Right kidney (tissue), 1 donor: ENCODE results near the gene RBP5.

Source experiments
- DNase-seq: peaks from one replicate; pipeline ENCODE4 v3.0.0-alpha.2; 2016

RBP5 gene

GRCh38 chr12:7146906-7147305, 18.2 kb upstream of the RBP5 start:
- no peak for DNase-seq

- no peak for DNase-seq
Measured at GRCh38 chr12:7146228-7146627, 17.5 kb upstream of the RBP5 start.

- no peak for DNase-seq
Measured at GRCh38 chr12:7145671-7146070, 17.0 kb upstream of the RBP5 start.

GRCh38 chr12:7144414-7145120, 15.9 kb upstream of the RBP5 start:
- no peak for DNase-seq

GRCh38 chr12:7143564-7143963, 14.9 kb upstream of the RBP5 start:
- DNase-seq: no peak

- no peak for DNase-seq
Measured at GRCh38 chr12:7142809-7143465, 14.2 kb upstream of the RBP5 start.

DNA sequence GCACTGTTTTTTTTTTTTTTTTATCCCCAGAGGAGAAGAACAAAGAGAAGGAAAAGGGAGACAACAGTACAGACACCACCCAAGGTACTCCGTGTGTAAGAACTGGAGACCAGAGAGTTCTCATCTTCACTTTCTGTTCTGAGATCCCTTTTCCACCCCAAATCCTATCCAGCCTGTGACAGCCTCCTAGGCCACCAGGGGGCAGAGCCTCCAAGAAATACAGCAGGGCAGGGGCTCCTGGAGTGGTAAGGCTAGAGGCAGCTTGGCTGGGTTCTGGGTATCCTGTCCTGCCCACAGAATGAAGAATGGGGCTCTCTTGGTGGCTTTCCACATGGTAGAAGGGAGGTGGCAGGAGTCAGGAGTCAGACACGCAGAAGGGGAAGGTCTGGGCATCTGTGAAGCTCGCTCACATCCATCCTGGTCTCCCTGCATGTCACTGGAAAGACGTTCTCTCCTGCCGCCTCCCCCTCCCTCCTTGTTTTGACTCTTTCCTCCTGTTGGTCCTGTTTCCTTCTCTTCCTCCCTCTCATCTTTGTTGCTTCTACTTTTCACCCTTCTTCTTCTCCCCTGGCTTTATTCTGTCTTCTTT, 13.5 kb upstream of the RBP5 start:
- DNase-seq: no peak

GRCh38 chr12:7141351-7142005, 12.8 kb upstream of the RBP5 start:
- no peak for DNase-seq

DNA sequence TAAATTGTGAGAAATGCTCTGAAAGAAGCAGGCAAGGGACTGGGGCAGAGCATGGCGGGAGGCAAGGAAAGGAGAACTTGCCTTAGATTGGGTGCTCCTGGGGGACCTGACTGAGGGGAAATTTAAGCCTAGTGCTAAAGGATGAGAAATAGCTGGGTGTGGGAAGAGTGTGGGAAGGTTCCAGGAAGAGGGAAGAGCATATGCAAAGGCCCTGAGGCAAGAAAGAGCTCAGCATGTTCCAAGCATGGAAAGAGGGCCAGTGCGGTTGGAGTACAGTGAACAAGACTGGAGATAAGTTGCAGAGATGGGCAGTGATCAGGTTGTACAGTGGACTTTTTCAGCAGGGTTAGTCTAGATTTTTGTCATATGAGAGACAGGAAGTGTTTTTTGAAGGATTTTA, 10.5 kb upstream of the RBP5 start:
- no peak for DNase-seq

- no peak for DNase-seq
Measured at GRCh38 chr12:7137908-7138307, 9.2 kb upstream of the RBP5 start.

DNA sequence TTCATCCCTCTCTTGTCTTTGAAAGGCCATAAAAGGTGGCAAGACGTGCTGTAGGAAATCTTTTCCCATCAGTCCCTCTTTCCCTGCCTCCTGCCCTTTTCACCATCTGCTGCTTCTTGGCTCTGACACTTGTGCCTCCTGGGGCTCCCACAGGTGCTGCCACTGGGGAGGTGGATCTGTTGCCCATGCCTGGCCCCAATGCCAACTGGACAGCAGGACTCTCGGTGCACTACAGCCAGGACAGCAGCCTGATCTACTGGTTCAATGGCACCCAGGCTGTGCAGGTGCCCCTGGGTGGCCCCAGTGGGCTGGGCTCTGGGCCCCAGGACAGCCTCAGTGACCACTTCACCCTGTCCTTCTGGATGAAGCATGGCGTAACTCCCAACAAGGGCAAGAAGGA, 8.0 kb upstream of the RBP5 start:
- DNase-seq: no peak

GRCh38 chr12:7136071-7136470, 7.4 kb upstream of the RBP5 start:
- DNase-seq: no peak

DNA sequence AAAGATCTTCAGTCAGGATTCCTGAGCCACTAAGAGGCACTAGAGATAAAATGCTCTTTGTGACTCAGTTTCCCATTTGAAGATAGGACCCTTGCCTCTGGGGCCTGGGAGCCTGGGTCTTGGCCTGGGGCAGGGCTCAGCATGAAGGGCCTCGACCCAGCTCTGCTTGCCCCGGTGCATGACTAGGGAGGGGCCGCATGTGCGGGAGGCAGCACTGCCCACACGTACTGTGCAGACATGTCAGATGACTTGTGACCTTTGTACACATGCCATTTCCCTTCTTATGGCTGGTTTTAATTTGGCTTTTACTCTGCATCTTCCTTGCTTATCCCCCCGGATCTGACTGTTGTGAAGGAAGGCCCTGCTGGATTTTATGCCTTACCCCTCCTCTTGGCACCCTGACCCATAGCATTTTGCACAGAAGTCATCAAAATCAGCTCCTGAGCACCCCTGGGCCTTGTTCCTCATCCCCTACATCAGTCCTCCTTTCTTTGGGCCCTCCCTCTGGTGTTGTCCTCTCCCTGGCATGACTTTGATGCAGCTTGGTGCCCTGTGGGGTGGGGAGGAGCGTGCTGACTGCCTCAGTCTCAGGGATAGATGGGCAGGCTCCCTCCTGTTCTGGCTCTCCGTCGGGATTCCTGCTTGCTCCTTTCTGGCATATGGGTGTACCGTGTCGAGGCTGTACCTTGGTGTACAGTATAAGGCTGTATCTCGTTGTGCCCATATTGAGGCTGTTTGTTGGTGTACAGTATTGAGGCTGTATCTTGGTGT, 5.9 kb upstream of the RBP5 start:
- no peak for DNase-seq

DNA sequence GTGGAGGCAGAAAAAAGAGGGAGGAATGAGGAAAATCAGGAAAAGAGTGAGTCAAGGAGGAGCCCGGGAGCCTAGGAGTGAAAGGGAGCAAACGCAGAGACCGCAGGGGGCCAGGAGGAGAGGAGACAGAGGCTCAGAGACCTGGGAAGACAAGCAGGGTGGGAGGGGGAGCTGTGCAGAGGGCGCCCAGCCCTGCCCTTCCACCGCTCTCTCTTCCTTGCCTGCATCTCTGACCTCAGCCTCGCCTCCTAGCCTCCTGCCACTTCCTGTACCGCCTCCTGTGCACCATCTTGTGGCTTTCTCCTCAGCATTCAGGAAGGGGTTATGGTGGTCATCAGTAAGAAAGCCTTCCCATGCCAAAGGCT, 2.8 kb upstream of the RBP5 start:
- DNase-seq: peak; percentile 60

DNA sequence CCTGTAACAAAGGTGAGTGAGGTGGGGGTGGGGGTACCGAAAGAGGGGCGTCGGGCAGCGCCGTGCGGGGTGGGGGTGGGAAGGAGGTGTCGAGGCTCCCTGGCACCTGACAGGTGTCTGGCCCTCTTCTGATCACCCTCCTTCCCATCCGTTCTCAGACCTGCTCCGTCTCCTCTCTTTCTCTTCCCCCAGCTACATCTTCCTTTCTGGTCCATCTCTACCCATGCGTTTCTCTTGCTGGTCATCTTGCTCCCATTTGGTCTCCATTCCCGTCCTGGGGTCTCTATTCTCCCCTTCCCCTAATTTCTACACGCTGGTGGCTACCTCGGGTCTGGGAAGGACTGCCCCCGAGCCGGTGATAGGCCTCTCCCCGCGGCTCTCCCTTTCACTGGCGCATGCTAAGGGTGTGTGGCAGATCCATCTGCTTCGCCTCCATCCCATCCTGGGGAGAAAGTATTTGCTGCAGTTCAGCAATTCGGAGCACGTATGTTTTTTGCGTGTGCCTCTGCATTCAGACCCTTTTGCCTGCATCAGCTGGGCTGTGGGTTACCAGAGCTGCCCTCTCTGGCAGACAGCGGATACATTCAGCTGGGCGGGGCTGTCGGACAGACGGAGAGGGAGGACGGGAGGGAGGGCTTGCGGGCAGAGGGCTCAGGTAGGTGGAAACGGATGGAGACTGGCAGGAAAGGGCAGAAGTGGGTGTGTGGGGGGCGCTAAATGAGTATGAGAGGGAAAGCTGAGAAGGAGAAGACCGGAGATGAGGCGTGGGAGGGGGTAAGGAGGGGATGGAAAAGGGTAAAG, 2.2 kb upstream of the RBP5 start:
- peak; percentile 70 for DNase-seq

DNA sequence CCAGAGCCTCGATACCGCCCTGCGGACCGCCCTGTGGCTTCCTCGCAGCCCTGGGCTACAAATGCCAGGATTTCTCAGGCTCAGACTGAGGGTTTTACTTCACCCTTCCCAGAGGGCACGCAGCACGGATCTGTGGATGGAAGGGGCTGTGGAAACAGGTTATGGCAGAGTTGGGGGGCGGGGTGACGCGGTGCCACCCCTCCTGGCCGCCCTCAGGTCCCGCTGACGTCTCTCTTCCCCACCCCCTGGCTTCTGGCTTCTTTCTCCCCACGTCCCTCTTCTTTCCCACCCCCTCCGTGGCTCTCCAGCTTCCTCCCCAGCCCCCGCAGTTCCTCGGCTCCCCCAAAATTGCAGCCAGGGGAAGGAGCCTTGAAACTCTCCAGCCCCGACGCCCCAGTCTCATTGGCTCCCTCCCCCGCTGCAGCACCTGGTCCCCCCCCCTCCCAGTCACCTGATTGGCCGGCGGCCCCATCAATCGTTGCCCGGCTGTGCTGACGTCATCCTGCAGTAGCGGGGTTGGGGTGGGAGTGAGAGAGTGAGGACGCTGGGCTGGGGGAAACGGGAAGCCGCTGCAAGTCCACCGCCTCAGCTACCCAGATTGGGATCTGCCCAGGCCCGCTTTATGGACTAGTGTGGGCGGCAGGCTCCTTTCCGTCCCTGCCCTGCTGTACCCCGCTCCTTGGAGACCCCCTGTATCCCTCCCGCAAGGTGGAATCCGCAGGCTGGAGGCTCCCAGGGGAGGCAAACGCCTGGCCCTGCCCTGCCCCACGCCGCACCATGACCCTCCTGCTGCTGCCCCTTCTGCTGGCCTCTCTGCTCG, 1.4 kb upstream of the RBP5 start, which contains the start of gene CLSTN3:
CLSTN3 (plus strand) TSS at position 500 of the 820 bp plus-strand sequence; CDS start at position 778, 278 bp downstream.
- DNase-seq: peak; percentile 84

DNA sequence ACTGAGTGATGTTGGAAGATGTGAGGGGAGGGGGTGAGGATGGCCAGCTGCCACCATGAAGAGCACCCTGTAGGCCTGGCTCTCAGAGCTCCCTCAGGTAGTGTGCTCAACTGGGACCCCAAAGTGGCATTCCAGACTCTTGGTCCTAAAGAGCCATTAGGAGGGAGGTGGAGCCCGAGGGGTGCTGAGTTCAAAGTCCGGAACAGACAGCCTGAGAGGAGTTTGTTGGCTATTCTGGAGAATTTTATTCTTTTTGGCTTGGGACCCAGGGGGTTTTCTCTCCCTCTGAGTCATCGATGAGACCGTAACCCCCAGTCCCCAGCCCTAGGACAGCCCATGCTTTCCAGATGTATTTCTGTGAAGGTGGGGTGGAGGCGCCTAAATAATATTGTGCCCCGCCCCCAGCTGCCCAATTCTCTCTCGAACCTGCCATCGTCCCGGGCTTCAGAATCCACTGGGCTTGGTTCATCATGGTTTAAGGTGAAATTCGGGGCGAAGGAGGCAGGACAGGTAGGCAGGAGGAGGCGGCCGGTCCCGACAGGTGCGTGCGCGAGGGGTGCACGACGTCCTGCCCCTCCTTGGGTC, 690 bp upstream of the RBP5 start:
- DNase-seq: peak; percentile 29

- no peak for DNase-seq
Measured at GRCh38 chr12:7127916-7128626, 618 bp downstream of the RBP5 start.

GRCh38 chr12:7125632-7126227, 3.0 kb downstream of the RBP5 start:
- DNase-seq: no peak
